Common myeloid progenitor, CD34-positive (primary cell): ENCODE data around the gene UBN2.

Experiments
- CTCF ChIA-PET: fragments of 350-600 bp; sonication (Branson Sonifier 250); formaldehyde crosslinking; loops from one replicate; lab custom pipeline; 2021; ENCODE audit warnings: antibody characterized with exemption; lab: Charles Lee
- POLR2A ChIA-PET: fragments of 350-600 bp; sonication (Branson Sonifier 250); formaldehyde crosslinking; loops from one replicate; lab custom pipeline; 2021; ENCODE audit warnings: antibody characterized with exemption; lab: Charles Lee
- DNase-seq, 3 donors: peaks; one replicate each; pipeline versions ENCODE4 v3.0.0 to v3.0.0-alpha.2; 2013
- H3K27ac ChIP-seq, 2 experiments: 1 replicate in 1 of 2; 2 replicates in 1 of 2; pipeline ENCODE4 v1.7.0; 2013; ENCODE audit warnings: inconsistent platforms in 2 of 2, low read length in 2 of 2, mild to moderate bottlenecking in 2 of 2, low read depth in 1 of 2, moderate library complexity in 1 of 2; ENCODE audit not compliant: severe bottlenecking in 2 of 2, insufficient read depth in 1 of 2, poor library complexity in 1 of 2
- H3K27me3 ChIP-seq, 5 experiments: replicated peaks in 2 of 5; 1 replicate in 3 of 5; 2 replicates in 2 of 5; pipeline versions ENCODE4 v1.6.1 to v1.7.0; 2013; ENCODE audit warnings: low read length in 4 of 5, mild to moderate bottlenecking in 2 of 5, moderate library complexity in 2 of 5, inconsistent platforms in 1 of 5; ENCODE audit not compliant: insufficient read depth in 5 of 5, control insufficient read depth in 4 of 5
- H3K36me3 ChIP-seq, 4 experiments: 1 replicate in 2 of 4; 2 replicates in 2 of 4; pipeline versions ENCODE4 v1.6.1 to v1.7.0; 2013; ENCODE audit warnings: low read length in 3 of 4, control low read depth in 1 of 4, mild to moderate bottlenecking in 1 of 4; ENCODE audit not compliant: control insufficient read depth in 4 of 4, insufficient read depth in 4 of 4
- H3K4me1 ChIP-seq, 4 experiments: 1 replicate in 3 of 4; 2 replicates in 1 of 4; pipeline versions ENCODE4 v1.6.1 to v1.7.1; 2013; ENCODE audit warnings: low read length in 3 of 4, mild to moderate bottlenecking in 3 of 4, control low read depth in 1 of 4, inconsistent platforms in 1 of 4, moderate library complexity in 1 of 4; ENCODE audit not compliant: control insufficient read depth in 4 of 4, insufficient read depth in 4 of 4; ENCODE audit errors: control extremely low read depth in 1 of 4
- H3K4me3 ChIP-seq, 7 experiments: 1 replicate in 4 of 7; 2 replicates in 3 of 7; pipeline versions ENCODE4 v1.5.1 to v1.7.0; 2013; ENCODE audit warnings: mild to moderate bottlenecking in 7 of 7, low read length in 6 of 7, moderate library complexity in 6 of 7, inconsistent platforms in 2 of 7, low read depth in 2 of 7, control low read depth in 1 of 7; ENCODE audit not compliant: insufficient read depth in 4 of 7, control insufficient read depth in 1 of 7; ENCODE audit errors: extremely low read depth in 1 of 7
- H3K9me3 ChIP-seq, 5 experiments: 1 replicate in 4 of 5; 2 replicates in 1 of 5; pipeline versions ENCODE4 v1.6.1 to v1.7.1; 2013; ENCODE audit warnings: low read length in 4 of 5, mild to moderate bottlenecking in 2 of 5, inconsistent platforms in 1 of 5, low read depth in 1 of 5, moderate library complexity in 1 of 5; ENCODE audit not compliant: control insufficient read depth in 4 of 5, insufficient read depth in 2 of 5; ENCODE audit errors: control extremely low read depth in 1 of 5
- WGBS: methylation state at CpG from one replicate; pipeline ENCODE4 v1.1.5; 2013; ENCODE audit not compliant: insufficient coverage; 5-methylcytosine and 5-hydroxymethylcytosine counted together

UBN2 gene

GRCh38 chr7:139355320-139355719 is 124.3 kb downstream of the UBN2 start:
- peaks cover 2 to 12% (median 8%) of the 10 kb centered on the region in 4 experiments for H3K36me3 ChIP-seq
- CTCF ChIA-PET: interaction anchor here (0.6 to 5.7 kb wide), 6 partner anchors 9 to 61 kb away, joined by 3 to 14 read pairs (median 4); no protein-coding TSS in a partner anchor
- H3K9me3 ChIP-seq: no peaks in the 10 kb centered on the region
- peaks cover 0 to 10% (median 3%) of the 10 kb centered on the region in 4 experiments for H3K4me1 ChIP-seq
- no peaks in the 10 kb centered on the region for H3K27me3 ChIP-seq
- no peak overlapping the region for H3K27ac ChIP-seq
- no peak overlapping the region for H3K4me3 ChIP-seq
- no CpG with 5 or more reads among the region's 1 CpG for WGBS
- no peak for DNase-seq
- POLR2A ChIA-PET: no interaction called here
